Adipocyte (in vitro differentiated cells): Measurements from ENCODE around the gene COL6A2.
"Not testable (repeated sequence)": the region's sequence is repeated elsewhere in the genome, so short reads cannot be mapped to it uniquely, and the experiment has no call there.

ENCODE experiments used
- DNase-seq: peaks from one replicate; pipeline ENCODE4 v3.0.0-alpha.2; 2015; ENCODE audit warnings: low read depth
- H3K27me3 ChIP-seq: replicated peaks from 2 replicates; pipeline ENCODE4 v1.7.0; 2013; ENCODE audit warnings: mild to moderate bottlenecking, low read length, moderate library complexity; ENCODE audit not compliant: control insufficient read depth, insufficient read depth
- H3K36me3 ChIP-seq: 2 replicates; pipeline ENCODE4 v1.7.0; 2013; ENCODE audit warnings: low read length, mild to moderate bottlenecking, moderate library complexity; ENCODE audit not compliant: control insufficient read depth, insufficient read depth, severe bottlenecking
- H3K4me1 ChIP-seq: 2 replicates; pipeline ENCODE4 v1.7.0; 2013; ENCODE audit warnings: mild to moderate bottlenecking, low read length, moderate library complexity; ENCODE audit not compliant: control insufficient read depth, insufficient read depth
- H3K4me3 ChIP-seq: 2 replicates; pipeline ENCODE4 v1.7.0; 2013; ENCODE audit warnings: mild to moderate bottlenecking, low read length, moderate library complexity
- H3K9ac ChIP-seq: 2 replicates; pipeline ENCODE4 v1.7.0; 2013; ENCODE audit warnings: mild to moderate bottlenecking, low read length, moderate library complexity
- H3K9me3 ChIP-seq: 2 replicates; pipeline ENCODE4 v1.7.0; 2013; ENCODE audit warnings: mild to moderate bottlenecking, low read length, moderate library complexity; ENCODE audit not compliant: control insufficient read depth

COL6A2 gene

DNA sequence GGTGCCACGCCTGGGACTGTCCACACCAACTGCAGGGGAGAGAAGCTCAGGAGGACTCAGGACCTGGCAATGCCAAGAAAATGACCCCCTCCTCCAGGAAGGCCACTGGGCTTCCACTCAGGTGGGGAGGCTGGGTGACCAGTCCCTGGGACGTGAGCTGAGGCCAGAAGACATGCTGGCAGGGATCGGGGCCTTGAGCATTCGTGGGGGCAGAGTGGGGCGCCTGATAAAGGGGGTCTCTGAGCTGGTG, 15.3 kb upstream of the COL6A2 start:
- Histone ChIP-seq H3K9ac (no peak overlapping the region), H3K36me3 (no peaks in the 10 kb centered on the region), H3K9me3 (no peaks in the 10 kb centered on the region), H3K4me1 (peaks cover 38% of the 10 kb centered on the region), H3K4me3 (no peak overlapping the region), H3K27me3 (no peaks in the 10 kb centered on the region)
- DNase-seq = no peak

- Histone ChIP-seq H3K36me3 (no peaks in the 10 kb centered on the region), H3K27me3 (no peaks in the 10 kb centered on the region), H3K4me3 (no peak overlapping the region), H3K9ac (peak overlapping the region; percentile 83), H3K4me1 (peaks cover 36% of the 10 kb centered on the region), H3K9me3 (peaks cover 3% of the 10 kb centered on the region)
- DNase-seq = peak; percentile 64
Observed at GRCh38 chr21:46082963-46083790, 14.7 kb upstream of the COL6A2 start.

- Histone ChIP-seq H3K9ac (peak overlapping the region; percentile 83), H3K9me3 (peaks cover 9% of the 10 kb centered on the region), H3K4me1 (peaks cover 30% of the 10 kb centered on the region), H3K4me3 (no peak overlapping the region), H3K27me3 (no peaks in the 10 kb centered on the region), H3K36me3 (no peaks in the 10 kb centered on the region)
- DNase-seq = no peak
Observed at GRCh38 chr21:46083791-46084561, 13.9 kb upstream of the COL6A2 start.

- Histone ChIP-seq H3K9me3 (peaks cover 9% of the 10 kb centered on the region), H3K36me3 (no peaks in the 10 kb centered on the region), H3K9ac (no peak overlapping the region), H3K4me3 (no peak overlapping the region), H3K4me1 (peaks cover 24% of the 10 kb centered on the region), H3K27me3 (no peaks in the 10 kb centered on the region)
- no peak for DNase-seq
Observed at GRCh38 chr21:46084709-46085108, 13.2 kb upstream of the COL6A2 start.

DNA sequence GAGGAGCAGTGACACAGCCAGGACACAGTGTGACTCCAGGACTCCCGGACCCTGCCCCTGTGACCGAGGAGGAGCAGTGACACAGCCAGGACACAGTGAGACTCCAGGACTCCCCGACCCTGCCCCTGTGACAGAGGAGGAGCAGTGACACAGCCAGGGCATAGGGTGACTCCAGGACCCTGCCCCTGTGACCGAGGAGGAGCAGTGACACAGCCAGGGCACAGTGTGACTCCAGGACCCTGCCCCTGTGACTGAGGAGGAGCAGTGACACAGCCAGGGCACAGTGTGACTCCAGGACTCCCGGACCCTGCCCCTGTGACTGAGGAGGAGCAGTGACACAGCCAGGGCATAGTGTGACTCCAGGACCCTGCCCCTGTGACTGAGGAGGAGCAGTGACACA, 12.7 kb upstream of the COL6A2 start:
- H3K4me1 ChIP-seq = peaks cover 20% of the 10 kb centered on the region
- DNase-seq, H3K9me3 ChIP-seq, H3K27me3 ChIP-seq, H3K9ac ChIP-seq, H3K36me3 ChIP-seq, H3K4me3 ChIP-seq: not testable (repeated sequence)

GRCh38 chr21:46087641-46088040, 10.3 kb upstream of the COL6A2 start:
- H3K4me1 ChIP-seq = peaks cover 25% of the 10 kb centered on the region
- no peak overlapping the region for H3K4me3 ChIP-seq
- H3K36me3 ChIP-seq = no peaks in the 10 kb centered on the region
- peaks cover 9% of the 10 kb centered on the region for H3K9me3 ChIP-seq
- DNase-seq = no peak
- H3K27me3 ChIP-seq = no peaks in the 10 kb centered on the region
- H3K9ac ChIP-seq = no peak overlapping the region

DNA sequence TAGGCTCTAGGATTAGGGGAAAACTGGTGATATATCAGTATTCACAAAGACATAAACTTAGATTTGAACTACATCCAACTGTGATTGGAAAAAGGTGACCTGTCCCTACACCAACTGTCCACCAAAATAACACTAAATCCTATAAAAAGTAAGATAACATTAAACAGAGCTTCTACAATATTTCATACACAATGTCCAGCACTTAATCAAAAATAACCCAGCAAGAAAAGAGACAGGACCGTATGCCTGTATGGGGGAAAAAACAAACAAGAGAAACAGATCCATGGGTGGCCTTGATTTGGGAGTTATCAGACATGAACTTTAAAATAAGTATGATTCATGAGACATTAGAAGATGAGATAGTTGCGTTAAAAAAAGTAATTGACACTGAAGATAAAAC, 9.7 kb upstream of the COL6A2 start:
- Histone ChIP-seq H3K36me3 (no peaks in the 10 kb centered on the region), H3K9ac (no peak overlapping the region), H3K27me3 (no peaks in the 10 kb centered on the region), H3K4me1 (peaks cover 28% of the 10 kb centered on the region), H3K4me3 (no peak overlapping the region), H3K9me3 (peaks cover 9% of the 10 kb centered on the region)
- DNase-seq = no peak

- no peaks in the 10 kb centered on the region for H3K36me3 ChIP-seq
- no peaks in the 10 kb centered on the region for H3K27me3 ChIP-seq
- H3K9me3 ChIP-seq = peaks cover 9% of the 10 kb centered on the region
- peak overlapping the region; percentile 55 for H3K9ac ChIP-seq
- peaks cover 28% of the 10 kb centered on the region for H3K4me1 ChIP-seq
- H3K4me3 ChIP-seq = no peak overlapping the region
- DNase-seq = no peak
Observed at GRCh38 chr21:46089285-46089684, 8.6 kb upstream of the COL6A2 start.

DNA sequence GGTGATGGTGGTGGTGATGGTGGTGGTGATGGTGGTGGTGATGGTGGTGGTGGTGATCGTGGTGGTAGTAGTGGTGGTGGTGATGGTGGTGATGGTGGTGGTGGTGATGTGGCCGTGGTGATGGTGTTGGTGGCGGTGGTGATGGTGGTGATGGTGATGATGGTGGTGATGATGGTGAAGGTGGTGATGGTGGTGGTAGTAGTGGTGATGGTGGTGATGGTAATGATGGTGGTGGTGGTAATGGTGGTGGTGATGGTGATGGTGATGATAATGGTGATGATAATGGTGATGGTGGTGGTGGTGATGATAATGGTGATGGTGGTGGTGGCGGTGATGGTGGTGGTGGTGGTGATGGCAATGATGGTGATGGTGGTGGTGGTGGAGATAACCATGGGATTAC, 6.8 kb upstream of the COL6A2 start:
- H3K4me1 ChIP-seq = peaks cover 40% of the 10 kb centered on the region
- H3K36me3 ChIP-seq = no peaks in the 10 kb centered on the region
- DNase-seq = no peak

GRCh38 chr21:46091631-46092025, 6.3 kb upstream of the COL6A2 start:
- Histone ChIP-seq H3K27me3 (no peaks in the 10 kb centered on the region), H3K9ac (peak overlapping the region; percentile 88), H3K4me3 (peak overlapping the region; percentile 72), H3K4me1 (peaks cover 45% of the 10 kb centered on the region), H3K36me3 (no peaks in the 10 kb centered on the region), H3K9me3 (peaks cover 9% of the 10 kb centered on the region)
- no peak for DNase-seq

More for the DNA sequence above, 6.8 kb upstream of the COL6A2 start:
- no peak overlapping the region for H3K9ac ChIP-seq
- no peaks in the 10 kb centered on the region for H3K27me3 ChIP-seq
- H3K9me3 ChIP-seq = peaks cover 9% of the 10 kb centered on the region
- no peak overlapping the region for H3K4me3 ChIP-seq

DNA sequence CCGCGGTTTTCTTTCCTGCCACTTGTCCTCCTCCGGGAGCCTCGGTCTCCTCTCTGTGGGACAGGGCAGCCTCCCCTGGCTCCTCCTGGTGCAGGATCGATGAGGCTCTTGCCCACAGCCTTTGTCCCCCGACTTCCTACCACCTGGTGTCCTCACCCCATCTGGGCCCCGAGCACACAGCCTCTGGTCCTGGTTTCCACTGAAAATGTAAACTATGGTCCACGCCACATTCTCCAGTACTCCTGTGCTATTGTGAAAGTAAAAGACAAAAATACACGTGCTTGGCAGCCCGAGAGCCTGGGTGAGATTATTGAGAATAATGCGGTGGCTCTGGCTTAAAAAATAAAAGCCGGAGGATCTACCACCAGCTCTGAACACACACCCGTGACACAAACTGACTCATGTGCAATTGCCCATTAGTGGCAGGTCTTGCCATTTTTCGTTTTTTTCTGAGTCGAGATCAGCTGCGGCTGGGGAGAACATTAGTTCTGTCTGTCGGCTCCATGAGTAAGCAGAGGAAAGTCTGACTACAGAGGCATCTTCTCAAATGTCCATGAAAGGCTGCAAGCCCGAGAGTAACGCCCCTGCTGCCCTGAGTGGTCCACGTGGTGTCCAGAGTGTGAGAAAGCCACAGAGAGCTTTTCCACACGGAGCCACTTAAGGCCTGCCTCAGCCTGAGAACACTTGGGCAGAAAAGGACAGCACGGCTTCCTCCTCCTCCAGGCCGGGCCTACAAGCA, 5.7 kb upstream of the COL6A2 start:
- peaks cover 50% of the 10 kb centered on the region for H3K4me1 ChIP-seq
- H3K36me3 ChIP-seq = no peaks in the 10 kb centered on the region
- peak; percentile 97 for DNase-seq
- no peaks in the 10 kb centered on the region for H3K27me3 ChIP-seq
- H3K9me3 ChIP-seq = peaks cover 9% of the 10 kb centered on the region
- H3K9ac ChIP-seq = peak overlapping the region; percentile 88
- peak overlapping the region; percentile 72 for H3K4me3 ChIP-seq
